ENCODE measurements around the gene SPANXC.
"Not testable (repeated sequence)": the region's sequence is repeated elsewhere in the genome, so short reads cannot be mapped to it uniquely, and the experiment has no call there.

The SPANXC gene, protein sequence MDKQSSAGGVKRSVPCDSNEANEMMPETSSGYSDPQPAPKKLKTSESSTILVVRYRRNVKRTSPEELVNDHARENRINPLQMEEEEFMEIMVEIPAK

GRCh38 chrX:141242417-141242816, at the start of gene SPANXC:
Gene SPANXC (minus strand): TSS chrX:141242517. CDS start chrX:141242457, 60 bp downstream.
- H4K20me1 ChIP-seq (ENCODE audit: insufficient read depth, low read length); H3K27ac ChIP-seq (ENCODE audit: low read length); H3K9ac ChIP-seq (ENCODE audit: low read length); H3F3A ChIP-seq (ENCODE audit: insufficient read depth, low read length); H2AFZ ChIP-seq (ENCODE audit: low read length); H3K36me3 ChIP-seq (replicated peaks; ENCODE audit: insufficient read depth, low read length); DNase-seq; H3K4me1 ChIP-seq (ENCODE audit: low read length); H3K27me3 ChIP-seq (replicated peaks; ENCODE audit: insufficient read depth, low read length); H3K9me2 ChIP-seq (replicated peaks; ENCODE audit: insufficient read depth, low read length); H3K4me2 ChIP-seq (ENCODE audit: low read depth, low read length); H3K79me2 ChIP-seq (ENCODE audit: low read length); H3K9me3 ChIP-seq (replicated peaks; ENCODE audit: insufficient read depth, low read length); H3K4me3 ChIP-seq (ENCODE audit: low read length): not testable (repeated sequence)

- no peaks in the 10 kb centered on the region for H3K9me2 ChIP-seq (replicated peaks; ENCODE audit: insufficient read depth, low read length)
- no peaks in the 10 kb centered on the region for H3K4me1 ChIP-seq (ENCODE audit: low read length)
- H4K20me1 ChIP-seq (ENCODE audit: insufficient read depth, low read length): no peaks in the 10 kb centered on the region
- no peak overlapping the region for H3K27ac ChIP-seq (ENCODE audit: low read length)
- no peaks in the 10 kb centered on the region for H3K9me3 ChIP-seq (replicated peaks; ENCODE audit: insufficient read depth, low read length)
- no peaks in the 10 kb centered on the region for H3F3A ChIP-seq (ENCODE audit: insufficient read depth, low read length)
- H3K27me3 ChIP-seq (replicated peaks; ENCODE audit: insufficient read depth, low read length): no peaks in the 10 kb centered on the region
- H3K9ac ChIP-seq (ENCODE audit: low read length): no peak overlapping the region
- TF ChIP-seq EZH2 (optimal IDR thresholded peaks at IDR 0.05; ENCODE audit: low read depth, low read length): no peak
- TF ChIP-seq CTCF (IDR thresholded peaks at IDR 0.05; ENCODE audit: low read length): no peak
- no peak for TF ChIP-seq EZH2phosphoT487 (IDR thresholded peaks at IDR 0.05; ENCODE audit: low read length)
- no peak overlapping the region for H2AFZ ChIP-seq (ENCODE audit: low read length)
- H3K4me3 ChIP-seq (ENCODE audit: low read length): no peak overlapping the region
- no peaks in the 10 kb centered on the region for H3K36me3 ChIP-seq (replicated peaks; ENCODE audit: insufficient read depth, low read length)
- no peaks in the 10 kb centered on the region for H3K79me2 ChIP-seq (ENCODE audit: low read length)
- DNase-seq: no peak
- no peak overlapping the region for H3K4me2 ChIP-seq (ENCODE audit: low read depth, low read length)
These were observed 37.2 kb upstream of the SPANXC start for GRCh38 chrX:141279476-141279875.

- Histone ChIP-seq H2AFZ (ENCODE audit: low read length) (no peak overlapping the region), H3K9ac (ENCODE audit: low read length) (no peak overlapping the region), H3K4me3 (ENCODE audit: low read length) (no peak overlapping the region), H3K36me3 (replicated peaks; ENCODE audit: insufficient read depth, low read length) (no peaks in the 10 kb centered on the region), H3K9me3 (replicated peaks; ENCODE audit: insufficient read depth, low read length) (no peaks in the 10 kb centered on the region), H3F3A (ENCODE audit: insufficient read depth, low read length) (no peaks in the 10 kb centered on the region), H3K27me3 (replicated peaks; ENCODE audit: insufficient read depth, low read length) (no peaks in the 10 kb centered on the region), H3K79me2 (ENCODE audit: low read length) (no peaks in the 10 kb centered on the region), H4K20me1 (ENCODE audit: insufficient read depth, low read length) (no peaks in the 10 kb centered on the region), H3K9me2 (replicated peaks; ENCODE audit: insufficient read depth, low read length) (no peaks in the 10 kb centered on the region), H3K4me1 (ENCODE audit: low read length) (no peaks in the 10 kb centered on the region), H3K4me2 (ENCODE audit: low read depth, low read length) (no peak overlapping the region), H3K27ac (ENCODE audit: low read length) (no peak overlapping the region)
- TF ChIP-seq CTCF (IDR thresholded peaks at IDR 0.05; ENCODE audit: low read length) (peak; percentile 46), EZH2 (optimal IDR thresholded peaks at IDR 0.05; ENCODE audit: low read depth, low read length) (no peak)
- peak; percentile 10 for DNase-seq
These were observed 36.0 kb upstream of the SPANXC start for GRCh38 chrX:141278306-141278705.

DNA sequence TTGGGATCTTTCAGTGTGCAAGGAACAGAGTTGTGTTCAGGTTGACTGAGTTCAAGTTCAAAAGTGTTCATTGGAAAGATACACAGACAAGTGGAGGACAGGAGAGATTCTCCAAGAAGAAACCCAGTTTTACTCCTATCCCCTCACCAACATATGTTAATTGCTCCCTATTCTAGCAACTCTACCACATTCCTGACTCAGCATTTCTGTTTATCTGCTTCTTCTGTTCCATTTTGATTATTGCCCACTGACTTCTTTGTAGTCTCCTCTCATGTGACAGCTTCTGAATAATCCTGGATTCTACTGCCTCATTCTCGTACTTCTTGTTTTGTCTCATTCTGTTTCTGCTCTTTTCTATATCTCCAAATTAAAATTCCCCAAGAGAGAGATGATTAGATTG, 15.8 kb upstream of the SPANXC start:
- Histone ChIP-seq H3K4me1 (ENCODE audit: low read length) (no peaks in the 10 kb centered on the region), H3K9me2 (replicated peaks; ENCODE audit: insufficient read depth, low read length) (no peaks in the 10 kb centered on the region), H4K20me1 (ENCODE audit: insufficient read depth, low read length) (no peaks in the 10 kb centered on the region), H2AFZ (ENCODE audit: low read length) (no peak overlapping the region), H3K27me3 (replicated peaks; ENCODE audit: insufficient read depth, low read length) (no peaks in the 10 kb centered on the region), H3K9ac (ENCODE audit: low read length) (no peak overlapping the region), H3F3A (ENCODE audit: insufficient read depth, low read length) (no peaks in the 10 kb centered on the region), H3K4me3 (ENCODE audit: low read length) (no peak overlapping the region), H3K79me2 (ENCODE audit: low read length) (no peaks in the 10 kb centered on the region), H3K9me3 (replicated peaks; ENCODE audit: insufficient read depth, low read length) (no peaks in the 10 kb centered on the region), H3K4me2 (ENCODE audit: low read depth, low read length) (no peak overlapping the region), H3K36me3 (replicated peaks; ENCODE audit: insufficient read depth, low read length) (no peaks in the 10 kb centered on the region), H3K27ac (ENCODE audit: low read length) (no peak overlapping the region)
- no peak for TF ChIP-seq EZH2phosphoT487 (IDR thresholded peaks at IDR 0.05; ENCODE audit: low read length)
- TF ChIP-seq CTCF (IDR thresholded peaks at IDR 0.05; ENCODE audit: low read length): no peak
- TF ChIP-seq EZH2 (optimal IDR thresholded peaks at IDR 0.05; ENCODE audit: low read depth, low read length): no peak
- no peak for DNase-seq

Measured in MM.1S (cell line).